Small intestine (tissue), 7 donors: ENCODE results near the gene DENND1A. TPM values are rescaled to one million over a fixed set of nuclear protein-coding genes. Genes with fewer than 3 reads are reported as not detected.
"Not testable (repeated sequence)": the region's sequence is repeated elsewhere in the genome, so short reads cannot be mapped to it uniquely, and the experiment has no call there.

Source experiments
- DNase-seq, 2 donors: peaks; one replicate each; pipeline versions ENCODE4 v3.0.0 to v3.0.0-alpha.2; 2013
- FAIRE-seq: peaks from 2 replicates; lab custom pipeline; 2012; peaks lifted over from hg19 to GRCh38; lab: Jason Lieb, UNC
- H3K27ac ChIP-seq, 3 donors: one replicate each; pipeline ENCODE4 v1.5.1; 2013; ENCODE audit warnings: low read length in 2 of 3, mild to moderate bottlenecking in 2 of 3, control low read depth in 1 of 3, inconsistent platforms in 1 of 3, low read depth in 1 of 3, moderate library complexity in 1 of 3
- H3K27me3 ChIP-seq, 3 donors: one replicate each; pipeline ENCODE4 v1.6.1; 2013; ENCODE audit warnings: low read length in 3 of 3, inconsistent platforms in 1 of 3; ENCODE audit not compliant: control insufficient read depth in 3 of 3, insufficient read depth in 3 of 3
- H3K36me3 ChIP-seq, 3 donors: one replicate each; pipeline ENCODE4 v1.6.1; 2013; ENCODE audit warnings: low read length in 3 of 3, inconsistent platforms in 1 of 3, low read depth in 1 of 3, mild to moderate bottlenecking in 1 of 3, moderate library complexity in 1 of 3; ENCODE audit not compliant: control insufficient read depth in 3 of 3, insufficient read depth in 2 of 3
- H3K4me1 ChIP-seq, 3 donors: one replicate each; pipeline ENCODE4 v1.6.1; 2013; ENCODE audit warnings: low read length in 2 of 3, inconsistent platforms in 1 of 3, low read depth in 1 of 3, mild to moderate bottlenecking in 1 of 3, moderate library complexity in 1 of 3; ENCODE audit not compliant: control insufficient read depth in 3 of 3, insufficient read depth in 2 of 3
- H3K4me3 ChIP-seq, 3 donors: one replicate each; pipeline ENCODE4 v1.5.1; 2013; ENCODE audit warnings: low read length in 3 of 3, control low read depth in 1 of 3, inconsistent platforms in 1 of 3, low read depth in 1 of 3, mild to moderate bottlenecking in 1 of 3, moderate library complexity in 1 of 3
- H3K9me3 ChIP-seq, 2 donors: one replicate each; pipeline ENCODE4 v1.6.1; 2013; ENCODE audit warnings: low read depth in 1 of 2, low read length in 1 of 2; ENCODE audit not compliant: control insufficient read depth in 2 of 2, insufficient read depth in 1 of 2
- WGBS, 3 donors: extraction: QIAGEN DNeasy Blood & Tissue Kit; methylation state at CpG; one replicate each; pipeline ENCODE4 v1.1.7; 2013; 5-methylcytosine and 5-hydroxymethylcytosine counted together
- polyA plus RNA-seq, 4 donors: library from polyadenylated mRNA; stranded (reverse) in 3 of 4; unstranded in 1 of 4; fragments of 200-250 nt in 3 of 4; fragments of 120-200 nt in 1 of 4; gene quantifications; one replicate each; pipeline versions ENCODE4 v1.2.1 to v1.2.3, GENCODE V29; 2013
- donor health status: healthy with polysubstance abuse.
- donor health status: control.
- donor health status: control.
- donor health status: Bipolar disorder and iron deficiency.
- donor health status: healthy.

DENND1A gene
- polyA plus RNA-seq, 4 donors = 11.5 to 43.4 (median 20.0) TPM

- Histone ChIP-seq H3K4me1 (peaks cover 0 to 18% (median 0%) of the 10 kb centered on the region in 3 donors), H3K27ac (peak overlapping the region in 2 of 3 donors; percentile 57 to 76), H3K9me3 (no peaks in the 10 kb centered on the region), H3K4me3 (peak overlapping the region in 1 of 3 donors; percentile 5), H3K36me3 (no peaks in the 10 kb centered on the region), H3K27me3 (no peaks in the 10 kb centered on the region)
- WGBS, 3 donors = 54 to 72% (median 55%) methylated on average over 35 of the region's 35 CpGs
- DNase-seq (no peak), FAIRE-seq (no peak)
These were observed 590.9 kb downstream of the DENND1A start for GRCh38 chr9:123338710-123339665.

GRCh38 chr9:123337971-123338370 is 592.0 kb downstream of the DENND1A start:
- H3K27me3 ChIP-seq = no peaks in the 10 kb centered on the region
- peaks cover 0 to 18% (median 0%) of the 10 kb centered on the region in 3 donors for H3K4me1 ChIP-seq
- H3K36me3 ChIP-seq = no peaks in the 10 kb centered on the region
- DNase-seq (no peak), FAIRE-seq (no peak)
- H3K27ac ChIP-seq = no peak overlapping the region
- H3K4me3 ChIP-seq = no peak overlapping the region
- no peaks in the 10 kb centered on the region for H3K9me3 ChIP-seq
- 68 to 74% (median 73%) methylated on average over 4 of the region's 4 CpGs for WGBS, 3 donors

- Histone ChIP-seq H3K4me3 (no peak overlapping the region), H3K4me1 (peaks cover 0 to 18% (median 0%) of the 10 kb centered on the region in 3 donors), H3K9me3 (no peaks in the 10 kb centered on the region), H3K27me3 (no peaks in the 10 kb centered on the region), H3K36me3 (no peaks in the 10 kb centered on the region), H3K27ac (no peak overlapping the region)
- FAIRE-seq (no peak), DNase-seq (no peak)
These were observed 593.0 kb downstream of the DENND1A start for GRCh38 chr9:123336959-123337358.

GRCh38 chr9:123336449-123336848 is 593.5 kb downstream of the DENND1A start:
- Histone ChIP-seq H3K27me3 (no peaks in the 10 kb centered on the region), H3K4me1 (peaks cover 0 to 18% (median 0%) of the 10 kb centered on the region in 3 donors), H3K27ac (peak overlapping the region in 1 of 3 donors; percentile 38), H3K4me3 (no peak overlapping the region), H3K36me3 (no peaks in the 10 kb centered on the region), H3K9me3 (no peaks in the 10 kb centered on the region)
- WGBS, 3 donors = 64 to 88% (median 80%) methylated on average over 3 of the region's 3 CpGs
- DNase-seq (no peak), FAIRE-seq (no peak)

DNA sequence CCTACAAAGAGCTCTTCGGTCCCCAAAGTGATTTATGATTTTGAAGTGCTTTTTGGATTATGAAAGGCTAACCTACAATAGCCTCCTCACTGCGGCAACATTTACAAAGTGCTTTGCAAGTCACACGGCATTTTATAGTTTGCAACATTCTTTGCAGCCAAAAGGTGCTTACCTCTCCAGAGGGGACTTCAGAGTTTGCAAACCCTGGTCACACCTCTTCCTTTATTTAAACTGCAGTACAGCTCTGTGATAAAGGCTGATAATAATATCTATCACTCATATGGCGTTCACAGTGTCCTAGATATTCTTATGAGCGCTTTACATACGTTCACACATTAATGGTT is 594.0 kb downstream of the DENND1A start:
- 64 to 68% (median 66%) methylated on average over 6 of the region's 6 CpGs for WGBS, 3 donors
- no peak overlapping the region for H3K4me3 ChIP-seq
- H3K27ac ChIP-seq = peak overlapping the region in 1 of 3 donors; percentile 38
- no peaks in the 10 kb centered on the region for H3K27me3 ChIP-seq
- DNase-seq (no peak), FAIRE-seq (no peak)
- no peaks in the 10 kb centered on the region for H3K36me3 ChIP-seq
- H3K9me3 ChIP-seq = no peaks in the 10 kb centered on the region
- H3K4me1 ChIP-seq = peaks cover 0 to 18% (median 0%) of the 10 kb centered on the region in 3 donors

DNA sequence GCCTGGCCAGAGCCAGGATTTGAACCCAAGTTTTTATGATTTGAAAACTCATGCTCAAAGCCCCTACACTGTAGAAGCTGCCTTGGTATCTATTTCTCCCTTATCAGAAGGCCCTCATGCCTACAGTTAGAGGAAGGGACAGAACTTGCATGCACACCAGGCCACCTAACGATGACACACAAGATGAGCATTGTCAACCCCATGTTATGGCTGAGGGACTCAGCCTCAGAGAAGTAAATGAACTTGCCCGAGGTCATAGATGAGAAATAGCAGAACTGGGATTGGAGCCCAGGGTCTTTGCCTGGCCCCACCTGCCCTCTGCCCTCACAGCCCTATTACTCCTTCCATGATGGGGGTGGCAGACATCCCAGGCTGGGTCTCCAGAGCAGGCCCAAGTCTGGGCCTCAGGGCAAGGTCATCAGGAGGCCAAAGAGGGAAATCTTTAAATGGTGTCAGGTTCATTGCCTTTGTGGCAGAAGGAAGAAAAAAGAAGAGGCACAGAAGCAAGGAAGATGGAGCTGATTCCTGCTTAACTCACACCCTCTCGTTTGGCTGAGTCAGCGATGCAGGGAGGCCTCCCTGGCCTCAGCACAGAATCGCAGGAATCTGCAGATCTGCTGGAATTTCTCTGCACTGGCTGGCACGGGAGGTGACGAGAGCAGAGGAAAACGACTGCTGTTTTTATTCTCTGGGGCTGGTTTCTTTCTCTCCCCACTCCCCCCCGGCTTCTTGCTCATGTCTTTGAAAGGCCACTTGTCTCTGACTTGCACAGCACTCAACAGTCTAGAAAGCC is 594.5 kb downstream of the DENND1A start:
- Histone ChIP-seq H3K27me3 (no peaks in the 10 kb centered on the region), H3K4me1 (peaks cover 0 to 17% (median 0%) of the 10 kb centered on the region in 3 donors), H3K36me3 (no peaks in the 10 kb centered on the region), H3K4me3 (no peak overlapping the region), H3K9me3 (no peaks in the 10 kb centered on the region), H3K27ac (peak overlapping the region in 1 of 3 donors; percentile 46)
- FAIRE-seq (no peak), DNase-seq (peak in 1 of 2 donors; percentile 69)
- 53 to 64% (median 62%) methylated on average over 9 of the region's 9 CpGs for WGBS, 3 donors

DNA sequence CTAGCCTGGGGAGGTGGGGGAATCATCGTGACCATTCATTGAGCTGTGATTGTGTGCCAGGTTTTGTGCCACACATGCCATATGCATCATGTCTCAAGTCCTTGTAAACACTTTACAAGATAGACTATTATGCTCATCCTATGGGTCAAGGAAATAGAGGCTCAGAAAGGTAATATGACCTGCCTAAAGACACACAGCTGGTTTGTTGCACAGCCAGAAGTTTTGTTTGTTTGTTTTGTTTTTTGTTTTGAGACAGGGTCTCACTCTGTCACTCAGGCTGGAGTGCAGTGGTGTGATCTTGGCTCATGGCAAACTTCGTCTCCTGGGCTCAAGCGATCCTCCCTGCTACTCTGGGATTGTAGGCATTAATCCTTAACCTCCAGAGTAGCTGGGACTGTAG is 595.3 kb downstream of the DENND1A start:
- H3K4me1 ChIP-seq = peaks cover 0 to 12% (median 0%) of the 10 kb centered on the region in 3 donors
- H3K9me3 ChIP-seq = no peaks in the 10 kb centered on the region
- 96 to 98% (median 97%) methylated on average over 3 of the region's 3 CpGs for WGBS, 3 donors
- H3K27ac ChIP-seq = no peak overlapping the region
- H3K4me3 ChIP-seq = no peak overlapping the region
- no peaks in the 10 kb centered on the region for H3K27me3 ChIP-seq
- DNase-seq (no peak), FAIRE-seq (no peak)
- H3K36me3 ChIP-seq = no peaks in the 10 kb centered on the region

DNA sequence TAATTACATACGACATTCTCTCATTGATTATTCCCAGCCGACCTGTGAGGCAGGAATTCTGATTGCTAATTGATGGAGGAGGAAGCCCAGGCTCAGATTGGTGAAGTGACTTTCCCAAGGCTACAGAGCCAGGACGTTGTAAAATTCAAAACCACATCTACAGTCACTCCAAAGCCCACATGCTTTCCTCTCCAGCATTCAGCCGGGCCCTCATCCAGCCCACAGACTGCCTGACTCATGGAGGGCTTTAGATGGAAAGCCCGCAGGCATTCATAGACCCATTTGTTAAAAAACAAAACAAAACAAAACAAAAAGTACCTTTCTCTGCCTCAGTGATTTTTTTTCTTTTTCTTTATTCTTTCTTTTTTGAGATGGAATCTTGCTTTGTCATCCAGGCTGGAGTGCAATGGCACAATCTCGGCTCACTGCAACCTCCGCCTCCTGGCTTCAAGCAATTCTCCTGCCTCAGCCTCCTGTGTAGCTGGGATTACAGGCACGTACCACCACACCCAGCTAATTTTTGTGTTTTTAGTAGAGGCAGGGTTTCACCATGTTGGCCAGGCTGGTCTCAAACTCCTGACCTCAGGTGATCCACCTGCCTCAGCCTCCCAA is 596.8 kb downstream of the DENND1A start:
- whole genome bisulfite sequencing, 3 donors = 58 to 71% (median 60%) methylated on average over 8 of the region's 8 CpGs
- not testable (repeated sequence) for H3K36me3 ChIP-seq, FAIRE-seq, H3K27me3 ChIP-seq, H3K27ac ChIP-seq, H3K9me3 ChIP-seq, DNase-seq, H3K4me3 ChIP-seq
- H3K4me1 ChIP-seq = peaks cover 0 to 12% (median 0%) of the 10 kb centered on the region in 3 donors
